Neural cell (in vitro differentiated cells): ENCODE results near the gene NDUFAF2. TPM values are rescaled to one million over a fixed set of nuclear protein-coding genes. Genes with fewer than 3 reads are reported as not detected.

Source experiments
- H2AFZ ChIP-seq: fragments of 200-600, 300-800 bp; sonication (generic), shearing (Covaris generic); 2 replicates; pipeline ENCODE4 v1.6.0; 2014; ENCODE audit warnings: low read depth, mild to moderate bottlenecking, antibody characterized with exemption, low read length, moderate library complexity
- H3F3A ChIP-seq: fragments of 200-600 bp; shearing (Covaris generic); 2 replicates; pipeline ENCODE4 v1.6.1; 2016; ENCODE audit warnings: mild to moderate bottlenecking, moderate library complexity, mixed read lengths, antibody characterized with exemption, low read length; ENCODE audit not compliant: insufficient read depth, poor library complexity, severe bottlenecking
- H3K27ac ChIP-seq: fragments of 200-600, 300-800 bp; sonication (generic), shearing (Covaris generic); 2 replicates; pipeline ENCODE4 v1.5.1; 2014; ENCODE audit warnings: mild to moderate bottlenecking, low read length, moderate library complexity
- H3K27me3 ChIP-seq: fragments of 300-800, 200-600 bp; sonication (generic), shearing (Covaris generic); 2 replicates; pipeline ENCODE4 v1.6.0; 2014; ENCODE audit warnings: mild to moderate bottlenecking, low read depth, low read length, moderate library complexity; ENCODE audit not compliant: insufficient read depth
- H3K36me3 ChIP-seq: fragments of 300-800, 200-600 bp; sonication (generic), shearing (Covaris generic); 2 replicates; pipeline ENCODE4 v1.5.1; 2014; ENCODE audit warnings: mild to moderate bottlenecking, antibody characterized with exemption, low read length, moderate library complexity; ENCODE audit not compliant: insufficient read depth
- H3K4me2 ChIP-seq: fragments of 300-800, 200-600 bp; sonication (generic), shearing (Covaris generic); 2 replicates; pipeline ENCODE4 v1.6.0; 2014; ENCODE audit warnings: mild to moderate bottlenecking, low read length
- H3K4me3 ChIP-seq: fragments of 300-800, 200-600 bp; sonication (generic), shearing (Covaris generic); 2 replicates; pipeline ENCODE4 v1.5.1; 2014; ENCODE audit warnings: mild to moderate bottlenecking, low read length, moderate library complexity
- H3K79me2 ChIP-seq: fragments of 200-600 bp; shearing (Covaris generic); replicated peaks from 2 replicates; pipeline ENCODE4 v1.6.0; 2014; ENCODE audit warnings: mild to moderate bottlenecking, low read length, moderate library complexity; ENCODE audit not compliant: insufficient read depth
- H3K9ac ChIP-seq: fragments of 300-800, 200-600 bp; sonication (generic), shearing (Covaris generic); 2 replicates; pipeline ENCODE4 v1.6.1; 2016; ENCODE audit warnings: mild to moderate bottlenecking, low read length, mixed read lengths
- H3K9me2 ChIP-seq: fragments of 200-600 bp; shearing (Covaris generic); 2 replicates; pipeline ENCODE4 v1.6.1; 2016; ENCODE audit warnings: mild to moderate bottlenecking, low read length, mixed read lengths; ENCODE audit not compliant: insufficient read depth
- H3K9me3 ChIP-seq: fragments of 200-600, 300-800 bp; sonication (generic), shearing (Covaris generic); 2 replicates; pipeline ENCODE4 v1.6.1; 2016; ENCODE audit warnings: mild to moderate bottlenecking, mixed run types, low read length, moderate library complexity, mixed read lengths
- H4K20me1 ChIP-seq: fragments of 200-600 bp; shearing (Covaris generic); 2 replicates; pipeline ENCODE4 v1.6.1; 2016; ENCODE audit warnings: mild to moderate bottlenecking, mixed run types; ENCODE audit not compliant: insufficient read depth
- EP300 ChIP-seq: fragments of 450-650 bp; conservative IDR thresholded peaks from 2 replicates; pipeline ENCODE4 v1.6.1; 2014; ENCODE audit warnings: antibody characterized with exemption, mild to moderate bottlenecking, moderate library complexity; ENCODE audit not compliant: poor library complexity, severe bottlenecking
- EZH2 ChIP-seq: fragments of 200-600, 300-800 bp; shearing (Covaris generic), sonication (generic); IDR thresholded peaks from 2 replicates; pipeline ENCODE4 v1.6.1; 2014; ENCODE audit warnings: antibody characterized with exemption, low read length, borderline replicate concordance, mild to moderate bottlenecking; ENCODE audit not compliant: insufficient read depth, poor library complexity, severe bottlenecking
- MXI1 ChIP-seq: fragments of 450-650 bp; conservative IDR thresholded peaks from 2 replicates; pipeline ENCODE4 v1.6.1; 2014; ENCODE audit warnings: antibody characterized with exemption, mild to moderate bottlenecking; ENCODE audit not compliant: poor library complexity, severe bottlenecking
- POLR2AphosphoS5 ChIP-seq: IDR thresholded peaks from 2 replicates; pipeline ENCODE4 v1.6.1; 2012
- RAD21 ChIP-seq: fragments of 450-650 bp; conservative IDR thresholded peaks from 2 replicates; pipeline ENCODE4 v1.6.1; 2014; ENCODE audit warnings: antibody characterized with exemption, mild to moderate bottlenecking, moderate library complexity
- REST ChIP-seq: IDR thresholded peaks from 2 replicates; pipeline ENCODE4 v1.6.1; 2012; ENCODE audit warnings: borderline replicate concordance
- SMC3 ChIP-seq: fragments of 450-650 bp; conservative IDR thresholded peaks from 2 replicates; pipeline ENCODE4 v1.6.1; 2014; ENCODE audit warnings: antibody characterized with exemption, mild to moderate bottlenecking, moderate library complexity; ENCODE audit not compliant: poor library complexity
- TAF1 ChIP-seq: IDR thresholded peaks from 2 replicates; pipeline ENCODE4 v1.6.1; 2012; ENCODE audit warnings: low read depth
- polyA plus RNA-seq: library from polyadenylated mRNA; depleted of rRNA; stranded (reverse); fragments of >200 nt; gene quantifications from 2 replicates; pipeline ENCODE4 v1.2.3, GENCODE V29; 2014
- TF ChIP-seq, protein P1 (sequence below): fragments of 450-650 bp; IDR thresholded peaks from 2 replicates; pipeline ENCODE4 v1.5.1; 2014; ENCODE audit warnings: antibody characterized with exemption, mild to moderate bottlenecking, moderate library complexity; ENCODE audit not compliant: poor library complexity, severe bottlenecking

NDUFAF2 gene
- polyA plus RNA-seq, 1 donor from 2014 or later: 53.6 TPM

GRCh38 chr5:61055434-61056006, 110.5 kb downstream of the NDUFAF2 start:
- H3K27me3 ChIP-seq: no peaks in the 10 kb centered on the region
- no peaks in the 10 kb centered on the region for H3K36me3 ChIP-seq
- no peak overlapping the region for H2AFZ ChIP-seq
- H3K9me2 ChIP-seq: no peaks in the 10 kb centered on the region
- TF ChIP-seq EP300: no peak
- TF ChIP-seq EZH2: no peak
- TF ChIP-seq RAD21: peak; percentile 92
- no peak for TF ChIP-seq REST
- no peak for TF ChIP-seq TAF1
- TF ChIP-seq, protein P1, sequence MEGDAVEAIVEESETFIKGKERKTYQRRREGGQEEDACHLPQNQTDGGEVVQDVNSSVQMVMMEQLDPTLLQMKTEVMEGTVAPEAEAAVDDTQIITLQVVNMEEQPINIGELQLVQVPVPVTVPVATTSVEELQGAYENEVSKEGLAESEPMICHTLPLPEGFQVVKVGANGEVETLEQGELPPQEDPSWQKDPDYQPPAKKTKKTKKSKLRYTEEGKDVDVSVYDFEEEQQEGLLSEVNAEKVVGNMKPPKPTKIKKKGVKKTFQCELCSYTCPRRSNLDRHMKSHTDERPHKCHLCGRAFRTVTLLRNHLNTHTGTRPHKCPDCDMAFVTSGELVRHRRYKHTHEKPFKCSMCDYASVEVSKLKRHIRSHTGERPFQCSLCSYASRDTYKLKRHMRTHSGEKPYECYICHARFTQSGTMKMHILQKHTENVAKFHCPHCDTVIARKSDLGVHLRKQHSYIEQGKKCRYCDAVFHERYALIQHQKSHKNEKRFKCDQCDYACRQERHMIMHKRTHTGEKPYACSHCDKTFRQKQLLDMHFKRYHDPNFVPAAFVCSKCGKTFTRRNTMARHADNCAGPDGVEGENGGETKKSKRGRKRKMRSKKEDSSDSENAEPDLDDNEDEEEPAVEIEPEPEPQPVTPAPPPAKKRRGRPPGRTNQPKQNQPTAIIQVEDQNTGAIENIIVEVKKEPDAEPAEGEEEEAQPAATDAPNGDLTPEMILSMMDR: peak; percentile 89
- TF ChIP-seq POLR2AphosphoS5: no peak
- TF ChIP-seq MXI1: no peak
- peak; percentile 90 for TF ChIP-seq SMC3
- no peaks in the 10 kb centered on the region for H3F3A ChIP-seq
- H3K4me3 ChIP-seq: no peak overlapping the region
- no peaks in the 10 kb centered on the region for H3K79me2 ChIP-seq
- no peaks in the 10 kb centered on the region for H3K9me3 ChIP-seq
- no peak overlapping the region for H3K9ac ChIP-seq
- H4K20me1 ChIP-seq: no peaks in the 10 kb centered on the region
- H3K4me2 ChIP-seq: no peak overlapping the region
- no peak overlapping the region for H3K27ac ChIP-seq

- Histone ChIP-seq H3K9ac (no peak overlapping the region), H3K9me3 (no peaks in the 10 kb centered on the region), H3K4me3 (no peak overlapping the region), H3F3A (no peaks in the 10 kb centered on the region), H2AFZ (no peak overlapping the region), H3K4me2 (no peak overlapping the region), H3K36me3 (no peaks in the 10 kb centered on the region), H3K27ac (no peak overlapping the region), H4K20me1 (no peaks in the 10 kb centered on the region), H3K9me2 (no peaks in the 10 kb centered on the region), H3K79me2 (no peaks in the 10 kb centered on the region), H3K27me3 (no peaks in the 10 kb centered on the region)
- no peak for TF ChIP-seq POLR2AphosphoS5
- TF ChIP-seq, protein P1: no peak
- TF ChIP-seq TAF1: no peak
- no peak for TF ChIP-seq REST
- no peak for TF ChIP-seq MXI1
- TF ChIP-seq SMC3: no peak
- no peak for TF ChIP-seq RAD21
Observed at GRCh38 chr5:61059499-61059898, 114.5 kb downstream of the NDUFAF2 start.
